GM12878 (cell line): ENCODE data around the gene SLC34A1. TPM values are rescaled to one million over a fixed set of nuclear protein-coding genes. Genes with fewer than 3 reads are reported as not detected.

ENCODE experiments used
- CEBPB ChIP-seq, 2 experiments: fragments of 150-350 bp in 1 of 2; IDR thresholded peaks; 2 replicates each; pipeline ENCODE4 v1.6.1; 2012 to 2014; ENCODE audit warnings: low read depth in 2 of 2, low read length in 2 of 2, borderline replicate concordance in 1 of 2, inconsistent platforms in 1 of 2
- FOS ChIP-seq: IDR thresholded peaks from 3 replicates; pipeline ENCODE4 v1.6.1; 2011; ENCODE audit warnings: borderline replicate concordance; ENCODE audit not compliant: insufficient read length; ENCODE audit errors: extremely low read depth
- JUNB ChIP-seq: IDR thresholded peaks from 2 replicates; pipeline ENCODE4 v1.6.1; 2016; ENCODE audit warnings: antibody characterized with exemption, mild to moderate bottlenecking
- LARP7 ChIP-seq: fragments of 450-650 bp; IDR thresholded peaks from 2 replicates; pipeline ENCODE4 v1.6.1; 2017; ENCODE audit warnings: mild to moderate bottlenecking
- POLR2A ChIP-seq: IDR thresholded peaks from 2 replicates; pipeline ENCODE4 v1.6.1; 2011; ENCODE audit warnings: low read depth, mild to moderate bottlenecking, low read length
- POLR2AphosphoS5 ChIP-seq: IDR thresholded peaks from 2 replicates; pipeline ENCODE4 v1.6.1; 2011; ENCODE audit warnings: mild to moderate bottlenecking, low read length, inconsistent platforms
- STAT3 ChIP-seq: IDR thresholded peaks from 2 replicates; pipeline ENCODE4 v1.6.1; 2011; ENCODE audit warnings: low read depth, low read length, improper control_type of control experiment
- TCF3 ChIP-seq: IDR thresholded peaks from 2 replicates; pipeline ENCODE4 v1.6.1; 2012; ENCODE audit warnings: low read depth, mild to moderate bottlenecking, low read length, borderline replicate concordance; ENCODE audit not compliant: insufficient read depth
- ZNF592 ChIP-seq: fragments of 450-650 bp; IDR thresholded peaks from 2 replicates; pipeline ENCODE4 v1.6.1; 2017; ENCODE audit warnings: mild to moderate bottlenecking, moderate library complexity
- polyA plus RNA-seq, 11 experiments: library from polyadenylated mRNA; depleted of rRNA in 4 of 11; unstranded in 6 of 11; stranded (reverse) in 5 of 11; fragments of >200 nt; fragmentation: Nextera tagmentation in 4 of 11; fragmentation: Illumina TruSeq in 1 of 11; extraction: Ambion mirVana in 4 of 11; extraction: Trizol in 1 of 11; gene quantifications; 1 replicate in 1 of 11; 2 replicates in 10 of 11; pipeline versions ENCODE4 v1.2.1 to v1.2.3, GENCODE V29; 2011 to 2016; ENCODE audit warnings: inconsistent platforms in 2 of 11, missing spikeins in 2 of 11, low read depth in 1 of 11
- total RNA-seq, 4 experiments: library from RNA; depleted of rRNA in 3 of 4; stranded (reverse); fragments of >200 nt in 3 of 4; fragmentation: Illumina TruSeq in 1 of 4; extraction: Trizol in 1 of 4; gene quantifications; 2 replicates each; pipeline versions ENCODE4 v1.2.1 to v1.2.3, GENCODE V29; 2013 to 2021
- TF ChIP-seq, protein P1 (sequence below): fragments of 450-650 bp; IDR thresholded peaks from 2 replicates; pipeline ENCODE4 v1.6.1; 2017; ENCODE audit warnings: mild to moderate bottlenecking

SLC34A1 gene
- total and polyA plus RNA-seq, 10 of the 15 experiments (the other 5 are each of a cell fraction or from before 2014, with no cell fraction given), result 0.03 to 0.14 (median 0.09) TPM; not detected in 2

GRCh38 chr5:177385720-177386119 lies 1.5 kb downstream of the SLC34A1 start (continued):
- no peak for TF ChIP-seq JUNB
- TF ChIP-seq, protein P1, sequence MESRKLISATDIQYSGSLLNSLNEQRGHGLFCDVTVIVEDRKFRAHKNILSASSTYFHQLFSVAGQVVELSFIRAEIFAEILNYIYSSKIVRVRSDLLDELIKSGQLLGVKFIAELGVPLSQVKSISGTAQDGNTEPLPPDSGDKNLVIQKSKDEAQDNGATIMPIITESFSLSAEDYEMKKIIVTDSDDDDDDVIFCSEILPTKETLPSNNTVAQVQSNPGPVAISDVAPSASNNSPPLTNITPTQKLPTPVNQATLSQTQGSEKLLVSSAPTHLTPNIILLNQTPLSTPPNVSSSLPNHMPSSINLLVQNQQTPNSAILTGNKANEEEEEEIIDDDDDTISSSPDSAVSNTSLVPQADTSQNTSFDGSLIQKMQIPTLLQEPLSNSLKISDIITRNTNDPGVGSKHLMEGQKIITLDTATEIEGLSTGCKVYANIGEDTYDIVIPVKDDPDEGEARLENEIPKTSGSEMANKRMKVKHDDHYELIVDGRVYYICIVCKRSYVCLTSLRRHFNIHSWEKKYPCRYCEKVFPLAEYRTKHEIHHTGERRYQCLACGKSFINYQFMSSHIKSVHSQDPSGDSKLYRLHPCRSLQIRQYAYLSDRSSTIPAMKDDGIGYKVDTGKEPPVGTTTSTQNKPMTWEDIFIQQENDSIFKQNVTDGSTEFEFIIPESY, result no peak
- TF ChIP-seq ZNF592, result no peak
- TF ChIP-seq TCF3, result no peak
- TF ChIP-seq CEBPB (IDR thresholded peaks at IDR 0.05; ENCODE audit: borderline replicate concordance in 1 of 2, low read depth in 2 of 2, low read length in 2 of 2), result no peak
- TF ChIP-seq POLR2AphosphoS5, result no peak
- TF ChIP-seq LARP7, result no peak
- no peak for TF ChIP-seq POLR2A
- no peak for TF ChIP-seq STAT3
- no peak for TF ChIP-seq FOS
- TF ChIP-seq, all 136 proteins: peak for 0
